NCI-H2196 treated with DMSO at 0.1 percent for 48 hours (cell line): ENCODE data around the gene OPHN1.

Experiments used
- DNase-seq: peaks from one replicate; lab custom pipeline; 2025; ENCODE audit not compliant: unreplicated experiment; lab: John Stamatoyannopoulos, UW

The OPHN1 gene

DNA sequence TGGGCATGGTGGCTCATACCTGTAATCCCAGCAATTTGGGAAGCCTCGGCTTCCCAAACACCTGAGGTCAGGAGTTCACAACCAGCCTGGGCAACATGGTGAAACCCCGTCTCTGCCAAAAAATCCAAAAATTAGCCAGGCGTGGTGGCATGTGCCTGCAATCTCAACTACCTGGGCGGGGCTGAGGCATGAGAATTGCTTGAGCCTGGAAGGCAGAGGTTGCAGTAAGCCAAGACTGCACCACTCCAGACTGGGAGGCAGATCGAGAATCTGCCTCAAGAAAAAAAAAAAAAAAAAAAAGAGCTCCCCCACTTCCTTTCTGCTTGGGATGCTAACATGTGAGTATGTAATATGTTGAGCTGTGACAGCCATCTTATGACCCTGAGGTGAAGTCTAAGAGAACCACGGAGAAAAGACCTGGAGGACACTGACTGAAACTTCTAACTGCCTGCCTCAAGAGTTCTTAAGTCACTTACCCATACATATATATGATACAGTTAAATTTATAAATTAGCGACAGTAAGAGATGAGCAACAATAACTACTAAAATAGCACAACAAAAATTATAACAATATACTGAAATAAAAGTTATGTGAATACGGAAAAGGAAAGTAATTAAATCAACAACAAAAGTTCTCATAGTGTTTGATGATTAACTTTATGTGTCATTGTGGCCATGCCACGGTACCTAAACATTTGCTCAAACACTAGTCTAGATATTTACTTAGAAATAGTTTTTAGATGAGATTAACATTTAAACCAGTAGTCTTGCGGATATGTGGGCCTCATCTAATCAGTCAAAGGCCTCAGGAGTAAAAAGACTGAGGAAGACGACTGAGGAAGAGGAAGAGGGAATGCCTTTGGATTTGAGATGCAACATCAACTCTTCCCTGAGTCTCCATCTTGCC lies 178.3 kb downstream of the OPHN1 start:
- DNase-seq: no peak

DNA sequence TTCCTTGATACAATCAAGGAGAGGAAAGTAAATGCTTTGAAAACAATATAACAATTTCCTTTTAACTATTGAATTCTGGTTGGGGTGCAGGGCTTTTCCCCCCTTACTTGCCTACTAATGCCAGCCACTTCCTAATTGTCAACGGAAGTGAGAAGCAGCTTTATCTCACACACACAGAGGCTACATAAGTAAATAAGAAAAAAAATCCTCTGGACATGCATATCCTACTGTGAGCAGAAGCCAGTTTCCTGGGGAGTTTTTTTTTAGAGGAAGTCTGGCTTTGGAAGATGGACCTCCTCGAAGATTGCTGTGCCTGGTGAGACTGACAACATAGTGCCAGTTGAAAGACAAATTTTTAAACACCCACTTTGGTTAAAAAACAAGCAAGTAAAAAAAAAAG lies 180.6 kb downstream of the OPHN1 start:
- DNase-seq: no peak

DNA sequence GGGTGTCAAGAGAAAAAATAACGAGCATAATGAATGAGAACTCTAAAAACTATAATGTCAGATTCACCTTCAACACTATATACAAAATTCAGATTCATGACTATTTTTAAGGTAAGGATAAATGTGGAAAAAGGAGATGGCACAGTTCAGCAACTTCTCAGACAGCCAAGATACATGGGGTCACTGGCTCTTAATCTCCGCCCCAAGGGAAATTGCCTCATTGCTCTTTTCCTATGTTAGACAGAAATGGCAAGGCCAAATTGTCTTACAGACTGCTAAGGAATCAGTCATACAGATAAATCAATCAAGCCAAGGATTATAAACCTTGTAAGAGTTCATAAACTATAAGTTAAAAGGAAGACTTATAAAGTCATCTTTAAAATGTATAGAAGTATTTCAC lies 183.4 kb downstream of the OPHN1 start:
- DNase-seq: no peak

DNA sequence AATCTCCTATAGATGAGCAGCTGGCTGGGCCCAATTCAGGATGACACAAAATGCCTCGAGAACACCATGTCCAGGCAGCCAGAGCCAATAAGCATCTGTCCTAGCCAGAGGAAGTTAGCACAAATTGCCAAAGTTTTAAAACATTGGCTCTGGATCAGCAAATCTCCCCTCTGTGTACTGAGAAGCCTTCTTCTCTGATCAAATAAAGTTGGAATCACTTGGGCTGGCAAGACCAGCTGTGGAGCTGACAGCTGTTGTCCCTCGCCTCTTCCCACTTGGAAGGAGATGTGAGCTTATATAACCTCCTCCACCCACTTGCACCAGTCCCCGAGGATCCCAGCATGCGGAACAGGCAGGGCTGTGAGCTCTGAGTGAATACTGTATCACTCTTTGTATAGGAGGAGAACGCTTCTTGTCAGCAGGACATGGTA lies 183.9 kb downstream of the OPHN1 start:
- DNase-seq: no peak

DNA sequence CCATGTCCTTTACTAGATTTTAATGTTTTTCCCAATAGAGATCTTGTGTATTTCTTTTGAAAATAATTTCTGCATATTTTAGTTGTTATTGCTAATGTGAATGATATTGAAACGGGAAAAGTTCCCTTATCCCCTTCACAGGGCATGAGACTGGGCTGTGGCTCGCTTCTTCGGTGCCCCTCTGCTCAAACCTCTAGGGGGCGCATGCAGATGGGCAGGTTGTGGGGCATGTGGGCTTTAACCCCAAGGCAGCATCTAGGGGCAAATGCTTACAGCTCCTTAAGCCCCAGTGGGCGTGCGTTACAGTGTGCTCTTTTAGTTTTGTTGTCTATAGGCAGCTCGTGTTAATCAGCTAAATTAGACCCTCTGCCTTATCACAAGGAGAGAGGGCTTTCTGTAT lies 194.7 kb downstream of the OPHN1 start:
- no peak for DNase-seq

DNA sequence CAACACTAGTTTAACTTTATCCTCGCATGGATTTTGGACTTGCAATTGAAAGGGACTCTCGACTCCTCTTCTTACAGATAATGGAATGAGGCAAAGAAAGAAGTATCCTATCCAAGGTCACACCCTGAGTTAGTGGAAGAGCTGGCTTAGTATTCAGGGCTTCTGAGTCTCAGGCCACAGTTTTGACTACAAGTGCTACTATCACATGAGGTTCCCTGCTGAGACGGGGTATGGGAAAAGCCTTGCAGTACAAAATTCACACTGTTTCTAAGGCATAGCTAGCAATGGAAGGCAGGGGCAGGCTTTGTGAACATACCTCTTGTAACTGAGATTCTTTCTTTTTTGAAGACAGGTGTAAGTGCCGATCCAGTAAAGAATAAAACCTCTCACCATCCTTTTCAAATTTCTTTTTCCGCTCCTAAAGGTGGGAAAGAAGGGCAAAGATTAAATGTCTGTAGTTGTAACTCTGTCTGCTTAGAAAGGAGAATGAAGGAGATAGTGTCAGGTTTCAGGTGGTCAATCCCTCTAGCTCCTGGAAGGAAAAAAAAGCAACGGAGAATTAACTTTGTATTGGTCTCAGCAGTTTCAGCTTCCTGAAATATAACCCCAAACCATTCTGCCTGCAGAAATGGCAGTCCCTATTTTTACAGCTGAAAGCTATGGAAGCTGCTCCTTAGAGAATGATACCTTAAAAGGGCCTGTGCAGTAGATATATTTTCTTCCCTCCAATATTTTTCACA lies 199.0 kb downstream of the OPHN1 start:
- no peak for DNase-seq

DNA sequence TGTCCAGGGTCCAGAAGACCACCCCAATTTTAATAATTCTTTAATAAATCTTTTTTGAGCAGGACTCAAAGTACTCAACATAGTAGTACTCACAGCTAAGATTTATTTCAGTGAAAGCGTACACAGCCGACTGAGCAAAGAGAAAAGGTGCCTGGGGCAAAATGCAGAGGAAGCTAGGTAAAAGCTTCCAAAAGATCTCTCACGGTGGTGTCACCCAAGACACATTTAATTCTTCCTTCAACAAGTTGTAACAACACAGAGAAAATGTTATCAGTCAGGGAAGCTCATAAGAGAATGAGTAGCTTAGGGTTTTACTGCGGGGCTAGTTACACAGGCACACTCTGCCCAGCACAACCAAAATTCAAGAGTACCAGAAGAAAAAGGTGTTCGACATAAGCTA lies 201.1 kb downstream of the OPHN1 start:
- DNase-seq: no peak

DNA sequence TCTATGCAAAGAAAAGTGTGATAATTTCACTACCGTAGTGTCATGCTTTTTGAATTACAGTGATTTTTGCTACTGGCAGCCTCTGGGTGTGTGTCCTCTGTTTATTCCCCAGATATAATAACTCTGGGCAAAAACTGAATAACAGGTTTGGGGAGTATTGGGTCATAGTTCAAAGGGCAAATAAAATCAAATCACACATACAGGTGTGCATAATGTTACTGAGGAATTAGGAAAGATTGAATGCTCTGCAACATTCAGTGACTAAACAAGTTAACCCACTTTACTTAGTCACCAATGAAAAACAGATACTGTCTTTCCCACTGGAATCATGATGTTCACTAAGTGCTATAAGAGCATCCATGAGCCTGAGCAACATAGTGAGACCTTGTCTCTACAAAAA lies 224.3 kb downstream of the OPHN1 start:
- no peak for DNase-seq

DNA sequence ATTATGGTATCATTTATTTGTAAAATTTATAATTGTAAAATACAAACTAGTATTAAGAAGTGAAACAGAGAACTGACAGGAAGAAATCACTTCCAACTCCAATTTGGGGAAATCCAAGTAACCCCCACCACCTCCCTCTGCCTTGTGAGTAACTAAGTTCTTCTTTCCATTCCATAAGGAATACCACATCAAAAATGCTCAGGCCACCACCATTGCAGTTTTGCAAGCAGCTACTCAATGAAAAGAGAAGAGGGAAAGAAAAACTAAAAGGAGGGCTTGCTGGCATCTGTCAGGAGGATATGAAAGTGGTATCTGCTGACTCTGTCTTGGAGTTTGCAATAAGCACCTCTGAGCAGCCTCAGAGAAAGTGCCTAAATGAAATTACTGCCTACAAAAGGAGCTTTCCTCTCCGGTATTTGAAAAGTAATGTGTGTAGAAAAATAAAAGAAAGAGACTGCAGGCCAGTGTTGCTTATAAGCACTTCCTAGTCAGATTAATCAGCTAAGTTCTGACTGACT lies 228.7 kb downstream of the OPHN1 start:
- no peak for DNase-seq

DNA sequence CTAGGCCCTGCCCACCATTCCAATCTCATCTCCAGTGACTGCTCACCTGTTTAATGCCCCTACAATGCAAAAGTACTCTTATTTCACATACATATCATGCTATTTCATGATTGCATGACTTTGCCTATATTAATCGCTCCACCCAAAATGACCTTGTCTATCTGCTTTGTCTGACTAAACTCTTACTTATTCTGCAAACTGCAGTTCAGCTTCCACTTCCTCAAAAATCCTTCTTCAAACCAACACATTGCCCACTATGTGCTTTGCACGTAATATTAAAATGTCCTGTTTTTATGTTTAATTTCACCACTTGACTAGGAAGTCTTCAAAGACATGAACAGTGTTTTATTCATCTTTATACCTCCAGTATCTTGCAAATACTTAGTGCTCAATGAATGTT lies 229.6 kb downstream of the OPHN1 start:
- DNase-seq: no peak

DNA sequence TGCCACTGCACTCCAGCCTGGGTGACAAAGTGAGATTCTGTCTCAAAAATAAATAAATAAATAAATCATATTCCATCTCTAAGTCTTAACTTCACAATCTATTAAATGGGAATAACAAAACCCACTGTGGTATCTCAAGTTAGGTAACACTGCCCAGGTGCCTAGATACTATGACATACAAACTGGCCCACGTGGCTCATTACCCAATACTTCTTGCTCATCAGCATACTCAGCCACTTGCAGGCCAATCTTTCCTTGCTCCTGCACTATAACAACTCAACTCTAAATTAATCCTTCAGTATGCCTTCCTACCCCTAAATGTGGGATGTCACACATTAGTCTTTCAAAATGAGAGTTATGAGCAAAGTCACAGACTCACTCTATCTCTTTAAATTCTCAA lies 230.1 kb downstream of the OPHN1 start:
- DNase-seq: no peak

DNA sequence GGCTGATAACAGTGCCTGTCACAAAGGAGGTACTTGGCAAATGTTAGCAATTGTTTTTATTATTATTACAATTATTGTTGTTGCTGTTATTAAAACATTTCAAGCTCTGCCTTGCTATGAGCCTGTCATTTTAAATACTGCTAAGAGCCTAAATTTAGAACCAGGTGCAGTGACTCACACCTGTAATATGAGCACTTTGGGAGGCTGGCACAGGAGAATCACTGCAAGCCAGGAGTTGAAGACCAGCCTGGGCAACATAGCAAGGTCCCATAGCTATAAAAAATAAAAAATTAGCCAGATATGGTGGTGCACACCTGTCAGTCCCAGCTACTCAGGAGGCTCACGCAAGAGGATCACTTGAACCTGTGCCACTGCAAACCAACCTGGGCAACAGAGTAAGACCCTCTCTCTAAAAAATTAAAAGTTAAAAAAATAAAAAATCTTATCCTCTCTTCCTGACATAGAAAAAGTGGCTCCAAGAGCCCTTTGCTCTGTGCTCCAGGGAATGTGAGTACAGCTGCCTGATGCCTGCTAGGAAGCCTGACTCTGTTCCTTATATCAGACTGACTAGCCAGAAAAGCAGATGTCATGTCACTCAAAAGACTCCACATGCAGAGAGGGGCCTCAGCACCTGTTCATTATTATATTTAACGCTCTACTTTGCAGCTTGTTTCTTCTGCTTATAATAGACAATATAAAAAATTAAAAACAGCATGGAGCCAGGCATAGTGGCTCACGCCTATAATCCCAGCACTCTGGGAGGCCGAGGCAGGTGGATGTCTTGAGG lies 234.0 kb downstream of the OPHN1 start:
- DNase-seq: no peak

DNA sequence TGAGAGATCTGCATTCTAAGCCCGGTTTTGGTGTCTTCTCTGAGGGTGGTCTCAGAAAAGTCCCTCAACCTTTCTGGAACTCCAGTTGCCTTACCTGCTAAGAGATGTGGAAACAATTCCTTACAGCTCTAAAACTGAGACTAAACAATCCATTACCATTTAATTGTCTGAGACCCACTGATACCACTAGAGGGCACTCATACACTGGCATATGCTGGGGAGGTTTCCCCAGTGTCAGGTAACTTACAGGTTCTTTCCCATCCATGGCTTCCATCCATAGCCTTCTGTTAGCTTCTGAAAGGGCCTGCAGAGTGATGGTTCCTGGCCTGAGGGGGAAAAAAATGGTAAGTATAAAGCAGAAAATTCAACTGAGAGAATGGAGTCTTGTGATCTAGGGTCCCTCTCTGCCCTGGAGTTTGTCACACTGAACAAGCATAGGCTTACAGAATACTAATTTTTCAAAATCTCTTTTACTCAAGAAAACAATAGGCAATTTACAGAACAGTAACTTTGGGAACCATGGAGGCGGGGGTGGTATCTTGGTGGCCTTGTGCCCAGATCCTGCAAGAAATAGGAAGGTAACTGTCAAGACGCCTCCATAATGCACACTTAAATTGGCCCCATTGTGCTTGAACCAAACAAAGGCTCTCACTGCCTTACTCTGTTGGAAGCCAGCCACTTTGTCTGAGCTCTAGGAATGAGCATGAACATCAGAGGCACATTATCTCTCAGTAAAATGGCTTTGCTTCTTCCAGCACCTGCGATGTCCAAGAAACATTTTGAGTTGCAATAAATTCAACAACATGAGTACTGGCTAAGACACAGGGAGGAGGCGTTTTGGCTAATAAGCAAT lies 236.1 kb downstream of the OPHN1 start:
- DNase-seq: peak; percentile 36

DNA sequence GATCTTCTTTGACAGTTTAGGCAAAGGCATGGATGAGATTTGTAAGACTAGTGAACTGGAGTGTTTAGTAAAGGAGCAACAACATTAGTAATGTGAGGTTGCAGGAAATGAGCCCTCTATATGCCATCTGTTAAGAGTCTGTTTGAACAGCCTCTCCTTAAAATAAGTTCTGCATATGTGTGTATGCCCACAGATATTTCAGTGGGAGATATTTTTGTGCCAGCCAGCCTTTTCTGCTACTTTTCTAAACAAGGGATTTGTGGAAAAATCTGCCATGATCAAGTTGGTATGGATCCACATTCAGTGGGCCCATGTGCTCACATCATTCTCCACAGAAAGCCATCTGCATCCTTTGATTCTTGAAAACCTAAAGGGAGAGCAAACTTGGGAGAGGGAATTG lies 237.7 kb downstream of the OPHN1 start:
- no peak for DNase-seq

DNA sequence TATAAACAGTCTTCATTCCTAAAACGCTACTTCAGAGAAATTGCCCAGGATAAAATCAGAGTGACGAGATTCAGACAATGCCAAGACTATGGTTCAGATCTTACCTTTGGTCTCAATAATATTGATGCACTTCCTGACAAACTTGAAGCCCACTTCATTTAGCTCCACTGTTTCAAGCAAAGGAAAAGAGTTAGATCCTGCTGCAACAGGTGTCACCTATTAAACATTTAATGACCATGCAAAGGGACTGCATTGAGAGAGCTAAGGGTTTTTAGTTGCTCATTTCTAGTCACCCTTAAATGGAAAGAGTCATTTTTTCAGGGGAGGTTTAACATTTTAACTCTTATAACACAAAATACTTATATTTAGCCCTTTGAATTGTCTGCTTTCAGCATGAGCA lies 239.5 kb downstream of the OPHN1 start:
- no peak for DNase-seq

DNA sequence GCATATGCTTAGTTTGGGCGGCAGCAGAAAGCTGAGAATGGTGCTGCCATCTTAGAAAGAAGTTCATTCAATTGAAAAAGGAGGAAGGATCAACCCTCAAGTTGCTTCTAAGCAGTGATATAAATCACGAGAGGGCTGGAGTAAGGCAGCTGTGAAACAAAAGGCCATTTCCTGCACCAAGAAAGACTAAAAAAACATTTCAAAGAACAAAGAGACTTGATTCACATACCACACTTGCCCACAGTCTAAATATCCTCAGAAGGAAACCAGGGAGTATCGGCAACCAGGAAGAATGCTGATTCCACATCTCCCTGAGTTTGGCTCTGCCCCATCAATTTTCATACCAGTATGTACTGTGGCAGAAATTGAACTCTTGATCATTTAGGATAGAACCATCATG lies 240.1 kb downstream of the OPHN1 start:
- no peak for DNase-seq

DNA sequence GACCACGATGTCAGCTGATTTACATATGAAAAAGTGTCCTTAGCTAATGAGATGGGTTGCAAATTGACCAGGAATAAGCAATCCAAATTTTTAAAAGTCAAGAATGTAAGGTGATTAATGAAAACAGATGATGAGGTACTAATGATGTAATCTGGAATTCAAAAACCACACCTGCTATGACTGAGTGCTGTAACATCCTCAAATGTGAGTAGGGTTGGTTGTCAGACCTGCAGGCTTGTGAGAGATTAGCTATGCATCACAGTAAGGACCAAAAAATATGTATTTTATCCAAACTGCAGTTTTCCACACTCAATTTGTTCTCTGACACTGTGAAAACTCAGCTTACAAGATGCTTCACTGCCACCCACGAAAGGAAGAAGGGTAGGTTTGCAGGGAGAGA lies 242.5 kb downstream of the OPHN1 start:
- no peak for DNase-seq

DNA sequence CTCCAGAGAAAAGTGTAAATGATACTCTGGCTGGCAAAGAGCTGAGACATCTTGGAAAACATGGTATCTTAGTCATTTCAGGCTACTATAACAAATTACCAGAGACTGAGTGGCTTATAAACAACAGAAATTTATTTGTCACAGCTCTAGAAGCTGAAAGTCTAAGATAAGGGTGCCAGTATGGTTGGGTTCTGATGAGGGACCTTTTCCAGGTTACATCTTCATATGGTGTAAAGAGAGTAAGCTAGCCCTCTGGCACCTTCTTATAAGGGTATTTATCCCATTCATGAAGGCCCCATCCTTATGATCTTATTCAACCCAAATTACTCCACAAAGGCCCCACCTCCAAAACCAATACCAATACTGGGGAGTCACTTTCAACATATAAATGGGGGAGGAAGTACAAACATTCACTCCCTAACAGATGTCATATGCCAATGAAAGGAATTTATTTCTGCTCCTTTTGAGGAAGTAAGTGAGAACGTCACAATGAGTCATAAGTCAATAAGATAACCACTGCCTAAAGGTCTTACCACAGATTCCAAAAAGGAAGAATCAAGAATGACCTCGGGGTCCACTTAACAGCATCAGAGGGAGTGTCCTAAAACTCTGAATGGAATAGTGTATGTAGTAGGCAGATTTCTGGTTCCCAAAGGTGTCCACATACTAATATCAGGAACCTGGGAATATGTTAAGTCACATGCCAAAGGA lies 246.6 kb downstream of the OPHN1 start:
- no peak for DNase-seq

DNA sequence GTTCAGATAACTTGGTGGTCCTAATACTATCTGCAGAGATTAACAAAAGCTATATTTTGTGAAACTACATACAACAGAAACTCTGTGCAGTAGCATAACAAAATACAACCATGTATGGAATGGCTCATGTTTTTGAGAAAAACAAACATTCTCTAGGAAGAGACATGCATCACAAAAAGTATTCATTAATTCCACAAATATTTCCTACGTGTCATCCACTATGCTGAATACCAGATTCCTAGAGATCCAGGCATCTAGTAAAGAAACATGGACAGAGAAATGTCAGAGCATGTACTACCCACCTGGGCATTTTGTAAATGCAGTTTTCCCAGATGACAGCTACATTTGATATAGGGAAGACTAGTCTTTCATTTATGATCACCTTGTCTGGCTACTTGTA lies 248.1 kb downstream of the OPHN1 start:
- DNase-seq: no peak
